ENCODE measurements around the gene PLSCR4. TPM values are rescaled to one million over a fixed set of nuclear protein-coding genes. Genes with fewer than 3 reads are reported as not detected.

Gene PLSCR4
- total and polyA plus RNA-seq, 8 donors = 6.1 to 76.3 (median 18.6) TPM

- H3K27ac ChIP-seq = peak overlapping the region in 2 of 5 donors; percentile 11 to 20
These were observed 55.3 kb downstream of the PLSCR4 start for GRCh38 chr3:146195605-146196004.

GRCh38 chr3:146195030-146195429 is 55.9 kb downstream of the PLSCR4 start:
- Histone ChIP-seq H3K9me3 (no peaks in the 10 kb centered on the region), H3K36me3 (peaks cover 0 to 21% (median 11%) of the 10 kb centered on the region in 4 donors), H3K4me3 (no peak overlapping the region), H3K27me3 (no peaks in the 10 kb centered on the region), H3K27ac (peak overlapping the region in 1 of 5 donors; percentile 20), H3K4me1 (peaks cover 0 to 21% (median 8%) of the 10 kb centered on the region in 4 donors)
- WGBS, 5 donors = 53 to 79% (median 75%) methylated on average over 3 of the region's 3 CpGs
- intact Hi-C loops (cut with DNase I; ENCODE audit: low total_unique reads) = no loop called here
- no peak for TF ChIP-seq CTCF (IDR thresholded peaks at IDR 0.05)
- TF ChIP-seq EP300 (IDR thresholded peaks at IDR 0.05) = no peak
- no peak for TF ChIP-seq POLR2AphosphoS5 (IDR thresholded peaks at IDR 0.05)
- TF ChIP-seq POLR2A (IDR thresholded peaks at IDR 0.05) = no peak
- DNase-seq = peak in 1 of 2 donors; percentile 17

More at GRCh38 chr3:146195605-146196004, 55.3 kb downstream of the PLSCR4 start:
- intact Hi-C loops (cut with DNase I; ENCODE audit: low total_unique reads) = no loop called here
- TF ChIP-seq POLR2A (IDR thresholded peaks at IDR 0.05) (no peak), CTCF (IDR thresholded peaks at IDR 0.05) (no peak), EP300 (IDR thresholded peaks at IDR 0.05) (no peak), POLR2AphosphoS5 (IDR thresholded peaks at IDR 0.05) (no peak)
- Histone ChIP-seq H3K9me3 (no peaks in the 10 kb centered on the region), H3K27me3 (no peaks in the 10 kb centered on the region), H3K36me3 (peaks cover 0 to 21% (median 11%) of the 10 kb centered on the region in 4 donors), H3K4me3 (no peak overlapping the region), H3K4me1 (peaks cover 0 to 21% (median 8%) of the 10 kb centered on the region in 4 donors)
- DNase-seq = no peak
- 20 to 35% (median 25%) methylated on average over 4 of the region's 4 CpGs for WGBS, 5 donors

- 78 to 90% (median 84%) methylated on average over 1 of the region's 1 CpG for WGBS, 5 donors
- peaks cover 0 to 20% (median 11%) of the 10 kb centered on the region in 4 donors for H3K4me1 ChIP-seq
- H3K9me3 ChIP-seq = no peaks in the 10 kb centered on the region
- intact Hi-C loops (cut with DNase I; ENCODE audit: low total_unique reads) = no loop called here
- no peak overlapping the region for H3K27ac ChIP-seq
- no peaks in the 10 kb centered on the region for H3K27me3 ChIP-seq
- no peak overlapping the region for H3K4me3 ChIP-seq
- TF ChIP-seq POLR2AphosphoS5 (IDR thresholded peaks at IDR 0.05) (no peak), EP300 (IDR thresholded peaks at IDR 0.05) (no peak), POLR2A (IDR thresholded peaks at IDR 0.05) (no peak), CTCF (IDR thresholded peaks at IDR 0.05) (no peak)
- DNase-seq = no peak
- peaks cover 0 to 14% (median 8%) of the 10 kb centered on the region in 4 donors for H3K36me3 ChIP-seq
These were observed 59.9 kb downstream of the PLSCR4 start for GRCh38 chr3:146191051-146191450.

GRCh38 chr3:146189519-146190173 is 61.3 kb downstream of the PLSCR4 start:
- intact Hi-C loops (cut with DNase I; ENCODE audit: low total_unique reads) = loop anchor here (5.0 kb wide), 1 partner anchor 127 kb away; no protein-coding TSS in a partner anchor
- DNase-seq = peak in 1 of 2 donors; percentile 78

More at GRCh38 chr3:146189519-146190173, 61.3 kb downstream of the PLSCR4 start:
- Histone ChIP-seq H3K4me3 (no peak overlapping the region), H3K27me3 (no peaks in the 10 kb centered on the region), H3K9me3 (no peaks in the 10 kb centered on the region), H3K27ac (no peak overlapping the region), H3K4me1 (peaks cover 0 to 16% (median 3%) of the 10 kb centered on the region in 4 donors), H3K36me3 (peaks cover 0 to 14% (median 8%) of the 10 kb centered on the region in 4 donors)
- TF ChIP-seq CTCF (IDR thresholded peaks at IDR 0.05) (peak in 5 of 7 experiments; percentile 17 to 75 (median 69)), EP300 (IDR thresholded peaks at IDR 0.05) (no peak), POLR2AphosphoS5 (IDR thresholded peaks at IDR 0.05) (peak in 1 of 3 donors; percentile 5), POLR2A (IDR thresholded peaks at IDR 0.05) (no peak)
- 4 to 7% (median 6%) methylated on average over 6 of the region's 6 CpGs for WGBS, 5 donors
